ENCODE results near the gene MSH5.
"Not testable (repeated sequence)": the region's sequence is repeated elsewhere in the genome, so short reads cannot be mapped to it uniquely, and the experiment has no call there.

The MSH5 gene

DNA sequence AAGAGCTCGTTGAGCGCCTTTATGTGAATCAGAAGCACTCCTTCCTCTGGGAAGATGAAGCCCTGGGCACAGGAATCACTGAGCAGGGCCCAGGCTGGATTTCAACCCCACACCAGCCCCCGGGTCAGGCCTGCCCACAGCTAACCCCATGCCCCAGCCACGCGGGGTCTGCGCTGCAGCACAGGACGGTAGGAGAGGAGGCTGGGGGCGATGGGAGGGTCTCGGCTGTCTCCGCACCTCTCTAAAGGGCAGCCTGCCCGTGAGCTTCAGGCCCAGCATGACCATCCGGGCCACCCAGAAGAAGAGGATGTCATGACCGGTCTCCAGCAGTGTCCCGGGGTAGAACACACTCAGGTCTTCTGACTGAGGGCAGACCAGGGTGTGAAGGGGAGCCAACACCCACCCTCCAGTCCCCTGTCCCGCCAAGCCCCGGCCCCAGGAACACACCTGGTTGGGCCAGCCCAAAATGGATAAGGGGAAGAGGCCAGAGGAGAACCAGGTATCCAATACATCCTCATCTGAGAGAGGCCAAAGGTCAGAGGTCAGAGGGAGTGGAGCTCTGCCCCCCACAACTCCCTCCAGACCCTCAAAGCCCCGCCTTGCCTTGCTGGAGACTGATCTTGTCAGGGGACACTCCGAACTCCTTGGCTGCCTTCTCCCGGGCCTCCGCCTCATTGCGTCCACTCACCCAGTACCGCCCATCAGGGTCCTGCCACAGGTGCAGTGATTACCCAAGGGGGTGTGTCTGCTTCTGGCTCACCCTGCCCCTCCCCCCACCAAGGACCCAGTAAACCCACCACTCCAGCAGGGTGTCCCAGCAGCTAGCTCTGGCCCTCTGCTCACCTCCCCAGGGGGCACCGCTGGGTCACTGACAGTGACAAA lies 41.7 kb downstream of the MSH5 start:
- DNase-seq = no peak

DNA sequence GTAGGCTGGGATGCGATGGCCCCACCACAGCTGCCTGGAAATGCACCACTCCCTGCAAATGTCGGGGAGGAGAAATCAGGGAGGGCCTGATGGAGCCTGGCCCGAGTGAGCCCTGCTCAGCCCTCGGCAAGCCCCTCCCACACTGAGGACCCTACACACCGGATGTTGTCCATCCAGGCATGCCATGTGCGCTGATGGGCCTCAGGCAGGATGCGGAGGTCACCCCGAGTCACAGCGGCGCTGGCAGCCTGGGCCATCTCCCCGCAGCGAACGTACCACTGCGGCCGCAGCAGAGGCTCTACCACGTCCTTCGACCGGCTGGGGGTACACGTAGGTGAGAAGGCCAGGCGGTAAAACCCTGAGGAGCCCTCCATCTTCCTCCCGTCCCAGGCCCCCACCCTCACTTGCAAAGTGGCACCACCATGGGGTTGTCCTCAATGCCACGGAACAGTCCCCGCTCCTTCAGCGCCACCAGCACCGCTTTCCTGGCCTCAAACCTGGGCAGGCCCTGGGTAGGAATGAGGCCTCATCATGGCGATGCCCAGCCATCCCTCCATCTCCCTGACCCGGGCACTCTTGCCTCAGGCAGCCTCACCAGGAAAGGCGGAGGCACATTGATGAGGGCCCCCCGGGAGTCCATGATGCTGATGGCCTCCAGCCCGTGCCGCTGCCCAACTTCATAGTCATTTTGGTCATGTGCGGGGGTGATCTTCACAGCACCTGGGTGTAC lies 42.5 kb downstream of the MSH5 start:
- DNase-seq = no peak

DNA sequence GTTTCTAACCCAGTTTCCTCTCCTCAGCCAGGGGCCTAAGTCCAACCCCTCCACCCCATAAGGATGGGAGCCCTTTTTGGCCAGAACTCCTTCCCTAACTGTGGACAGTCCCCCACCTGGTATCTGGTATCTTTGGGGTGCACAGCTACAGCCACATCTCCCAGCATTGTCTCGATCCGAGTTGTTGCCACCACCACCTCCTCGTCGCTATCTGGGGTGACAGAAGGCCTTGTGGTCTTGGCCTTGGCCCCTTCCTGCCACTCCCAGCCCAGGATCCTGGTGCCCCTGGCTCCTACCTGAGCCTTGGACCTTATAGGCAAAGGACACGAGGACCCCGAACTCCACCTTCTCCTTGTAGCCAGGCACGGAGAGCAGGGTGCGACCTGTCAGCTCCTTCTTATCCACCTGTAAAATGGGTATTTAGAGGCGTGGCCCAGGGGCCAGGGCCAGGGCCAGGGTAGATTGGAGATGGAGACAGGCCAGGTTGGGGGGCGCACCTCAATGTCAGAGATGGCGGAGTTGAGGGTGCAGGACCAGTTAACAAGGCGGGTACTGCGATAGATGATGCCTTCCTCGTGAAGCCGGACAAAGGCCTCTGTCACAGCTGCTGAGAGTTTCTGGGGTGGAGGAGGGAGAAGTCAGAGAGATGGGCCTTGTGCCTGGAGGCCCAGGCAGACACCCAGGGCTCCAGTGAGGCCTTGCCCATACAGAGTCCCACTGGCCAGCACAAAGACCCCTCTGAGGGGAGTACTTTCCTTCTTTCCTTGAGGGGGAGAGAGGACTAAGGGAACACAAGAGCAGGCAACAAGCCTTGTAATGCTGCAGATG lies 44.5 kb downstream of the MSH5 start:
- DNase-seq = no peak

DNA sequence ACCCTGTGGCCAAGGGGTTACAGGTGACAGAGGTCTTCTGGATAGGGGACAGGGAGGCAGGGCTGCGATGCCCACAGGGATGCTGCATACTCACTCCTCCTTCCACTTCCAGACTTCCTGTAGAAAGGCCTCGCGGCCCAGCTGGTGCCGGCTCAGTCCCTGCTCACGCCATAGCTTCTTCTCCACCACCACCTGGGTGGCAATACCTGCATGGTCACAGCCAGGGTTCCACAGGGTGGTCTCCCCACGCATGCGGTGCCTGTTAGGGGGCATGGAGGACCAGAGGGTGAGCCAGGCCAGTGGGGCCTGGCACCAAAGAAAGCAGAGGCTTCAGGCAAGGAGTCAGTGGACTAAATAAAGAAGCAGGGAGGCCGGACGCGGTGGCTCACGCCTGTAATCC lies 45.7 kb downstream of the MSH5 start:
- DNase-seq = no peak

DNA sequence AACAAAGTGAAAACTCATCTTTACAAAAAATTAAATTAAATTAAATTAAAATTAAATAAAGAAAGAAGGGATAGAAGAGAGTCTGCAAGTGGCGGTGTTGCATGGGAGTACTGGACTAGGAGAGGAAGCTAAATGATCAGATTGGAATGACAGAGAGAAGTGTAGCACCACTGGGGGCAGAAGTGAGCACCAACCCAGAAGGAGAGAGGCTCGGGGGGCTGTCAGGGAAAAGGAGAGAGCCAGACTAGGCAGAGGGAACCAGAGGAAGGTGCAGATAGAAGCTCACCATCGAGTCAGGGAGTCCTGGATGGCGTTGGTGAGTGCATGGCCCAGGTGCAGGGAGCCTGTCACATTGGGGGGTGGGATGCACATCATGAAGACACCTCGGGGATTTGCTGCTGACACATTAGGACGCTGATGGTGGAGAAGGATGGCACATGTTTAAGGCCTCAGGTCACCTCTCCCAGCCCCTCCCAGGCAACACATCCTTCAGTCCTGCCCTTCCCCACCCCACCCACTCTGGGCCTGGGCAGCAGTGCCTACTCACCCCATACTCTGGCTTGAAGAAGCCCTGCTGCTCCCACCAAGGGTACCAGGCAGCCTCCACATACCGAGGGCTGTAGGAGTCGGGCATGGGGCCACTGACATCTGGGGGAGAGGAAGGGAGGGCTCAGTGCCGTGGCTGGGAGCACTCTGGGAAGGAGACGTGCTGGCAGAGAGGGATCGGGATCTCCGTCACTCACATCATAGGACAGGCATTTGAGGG lies 51.7 kb downstream of the MSH5 start:
- DNase-seq = no peak

DNA sequence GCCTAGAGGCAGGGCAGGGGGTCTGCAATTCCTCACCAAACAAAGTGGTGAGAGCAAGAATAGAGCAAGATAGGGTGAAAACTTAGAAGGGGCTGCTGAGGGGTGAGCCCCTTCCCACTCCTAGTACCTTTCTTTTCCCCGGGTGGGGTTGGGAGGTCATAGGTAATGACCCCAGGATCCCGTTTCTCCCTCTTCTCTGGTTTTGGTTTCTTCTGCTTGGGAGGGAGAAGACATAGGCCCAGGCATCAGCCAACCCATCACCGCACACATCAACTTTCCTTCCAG lies 52.2 kb downstream of the MSH5 start:
- no peak for DNase-seq

DNA sequence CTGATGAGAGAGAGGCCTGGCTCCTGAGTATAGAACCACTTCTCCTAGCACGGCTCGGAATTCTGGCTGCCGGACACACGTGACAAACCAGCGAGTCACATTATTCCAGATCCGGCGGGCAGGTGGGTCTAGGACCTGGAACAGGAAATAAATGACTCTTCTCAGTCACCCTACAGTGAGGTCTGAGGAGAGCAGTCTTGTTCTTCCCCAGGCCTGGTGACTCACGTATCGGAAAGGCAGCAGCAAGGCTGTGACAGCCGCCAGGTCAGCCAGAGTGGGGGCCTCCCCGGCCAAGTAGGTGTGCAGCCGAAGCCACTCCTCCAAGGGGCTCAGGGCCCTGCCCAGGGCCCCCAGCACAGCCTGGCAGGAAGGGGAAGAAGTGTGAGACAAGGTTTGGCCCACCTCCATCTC lies 53.0 kb downstream of the MSH5 start:
- DNase-seq = no peak

DNA sequence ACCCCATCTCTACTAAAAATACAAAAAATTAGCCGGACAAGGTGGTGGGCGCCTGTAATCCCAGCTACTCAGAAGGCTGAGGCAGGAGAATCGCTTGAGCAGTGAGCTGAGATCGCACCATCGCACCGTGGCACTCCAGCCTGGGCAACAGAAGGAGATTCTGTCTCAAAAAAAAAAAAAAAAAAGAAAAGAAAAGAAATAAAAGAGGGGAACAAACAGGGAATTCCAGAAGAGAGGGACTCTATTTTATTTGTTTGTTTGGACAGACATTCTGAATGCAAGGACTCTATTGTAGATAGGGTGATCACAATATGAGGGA lies 54.1 kb downstream of the MSH5 start:
- DNase-seq = not testable (repeated sequence)

DNA sequence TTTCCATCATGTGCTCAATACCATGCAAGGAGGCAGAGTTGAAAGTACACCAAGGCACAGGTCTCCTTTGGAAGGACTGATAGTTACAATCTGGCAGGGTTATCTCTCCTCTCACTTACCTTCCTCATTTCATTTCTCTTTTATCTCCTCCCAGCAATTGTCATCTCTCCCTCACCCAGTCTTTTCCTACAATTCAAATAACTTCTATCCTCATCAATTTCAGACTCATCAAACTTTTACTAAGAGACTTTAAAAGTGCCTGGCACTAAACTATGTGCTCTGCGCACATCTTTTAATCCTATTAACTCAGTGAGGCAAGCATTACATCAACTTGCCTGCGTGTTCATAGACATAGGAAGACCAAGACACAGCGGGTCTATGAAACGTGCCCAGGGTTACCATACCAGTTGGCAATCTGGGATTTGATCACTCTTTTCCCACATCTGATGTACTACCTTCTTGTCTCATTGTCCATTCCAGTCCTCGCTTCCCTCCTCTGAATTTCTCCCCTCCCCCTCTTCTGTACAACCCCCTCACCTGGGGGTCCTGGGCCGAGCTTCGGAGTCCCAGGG lies 54.6 kb downstream of the MSH5 start:
- DNase-seq = no peak

DNA sequence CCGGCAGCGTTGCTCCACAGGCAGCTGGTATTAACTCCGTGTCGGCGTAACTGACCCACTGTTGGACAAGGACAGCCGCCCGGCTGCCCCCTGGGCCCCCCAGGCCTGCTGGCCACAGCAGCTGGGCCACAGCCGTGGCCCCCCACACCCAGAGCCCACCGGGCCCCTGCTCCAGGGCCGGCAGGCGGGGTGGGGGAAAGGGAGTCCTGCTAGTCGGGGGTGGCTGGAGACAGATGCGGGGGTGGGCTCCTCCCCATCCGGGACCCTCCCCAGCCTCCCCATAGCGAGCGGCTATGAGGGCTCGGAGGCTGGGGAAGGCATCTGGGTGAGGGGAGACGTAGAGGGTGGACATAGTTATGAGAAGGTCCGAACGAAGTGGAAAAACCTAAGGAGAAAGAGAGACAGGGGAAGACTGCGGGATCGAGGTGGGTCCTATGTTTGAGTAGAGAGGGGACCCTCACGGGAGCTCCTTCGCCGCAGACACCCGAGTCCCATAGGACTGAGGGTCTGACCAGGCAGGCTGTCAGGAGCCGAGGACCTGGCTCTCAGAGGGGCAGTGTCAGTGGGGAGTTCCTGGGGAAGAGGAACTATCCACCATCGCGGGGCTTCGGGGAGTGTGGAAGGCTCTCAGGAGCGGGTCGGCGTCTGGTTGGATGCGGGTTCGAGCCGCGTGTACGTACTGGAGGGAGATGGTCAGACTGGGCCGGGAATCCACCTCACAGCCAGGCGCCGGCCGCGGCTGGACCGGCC lies 55.2 kb downstream of the MSH5 start:
- DNase-seq = no peak

DNA sequence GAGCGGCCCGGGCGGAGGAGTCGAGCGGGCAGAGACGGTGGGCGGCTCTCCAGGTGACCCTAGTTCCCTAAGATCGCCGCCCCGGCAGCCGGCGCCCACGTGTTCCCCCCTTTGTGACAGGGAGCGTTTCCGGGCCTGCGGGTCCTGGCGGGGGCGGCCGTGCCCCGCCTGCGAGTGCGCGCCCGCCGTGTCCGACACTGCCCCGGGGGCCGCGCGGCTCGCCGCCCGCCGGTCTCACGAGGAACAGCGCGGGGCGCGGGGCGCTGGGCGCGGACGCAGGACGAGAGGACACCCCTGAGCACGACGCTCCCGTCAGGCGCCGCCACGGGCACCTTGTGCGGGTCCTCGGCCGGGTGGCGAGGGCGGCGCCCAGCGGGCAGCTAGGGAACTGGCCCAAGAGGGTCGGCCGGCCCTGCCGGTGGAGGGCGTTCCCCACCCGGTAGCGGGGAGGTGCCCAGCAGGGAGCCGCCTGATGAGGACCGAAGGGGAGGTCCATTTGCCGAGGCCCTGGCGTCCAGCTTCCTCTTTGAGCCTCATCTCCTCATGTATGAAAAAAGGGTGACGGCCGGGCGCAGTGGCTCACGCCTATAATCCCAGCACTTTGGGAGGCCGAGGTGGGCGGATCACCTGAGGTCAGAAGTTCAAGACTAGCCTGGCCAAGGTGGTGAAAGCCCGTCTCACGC lies 56.0 kb downstream of the MSH5 start, which contains the start of gene VARS1:
Gene VARS1, minus strand, starts transcription at position 137 of the 683 bp plus-strand sequence. CDS start 535 bp downstream, outside the sequence.
- peak; percentile 89 for DNase-seq

DNA sequence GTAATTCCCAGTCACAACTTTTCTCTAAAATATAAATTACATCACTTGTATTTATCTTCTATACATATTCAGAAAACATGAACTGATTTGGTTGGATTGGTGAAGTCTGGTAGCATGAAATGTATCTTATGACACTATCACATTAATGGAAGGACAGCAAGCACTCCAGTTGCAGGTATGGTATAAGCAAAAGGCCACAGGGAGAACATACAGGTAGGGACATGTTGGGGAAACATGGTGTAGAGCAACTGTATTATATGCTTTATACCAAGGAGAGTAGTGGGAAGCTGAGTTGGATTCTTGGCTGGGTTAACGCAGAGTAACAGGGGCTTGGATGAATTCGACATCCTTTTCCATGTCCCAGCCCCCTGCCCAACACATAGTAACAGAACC lies 57.2 kb downstream of the MSH5 start:
- DNase-seq = no peak

DNA sequence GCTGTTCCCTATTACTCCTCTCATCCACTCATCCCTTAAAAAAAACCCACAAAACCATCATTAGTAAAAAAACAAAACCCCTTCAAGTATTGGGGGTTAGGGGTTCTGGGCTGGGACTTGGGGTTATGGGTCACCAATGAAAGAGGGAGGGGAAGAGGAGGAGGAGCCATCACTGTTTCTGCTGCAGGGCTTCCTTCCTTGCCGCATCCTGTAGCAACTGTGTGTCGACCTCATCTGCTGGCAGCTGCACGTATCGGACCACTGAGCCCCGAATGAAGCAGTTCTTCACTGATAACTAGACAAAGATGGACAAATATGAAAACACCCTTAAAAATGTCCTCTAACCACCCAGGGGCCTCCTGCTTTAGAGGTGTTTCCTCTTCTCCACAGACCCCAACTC lies 57.8 kb downstream of the MSH5 start:
- DNase-seq = no peak

DNA sequence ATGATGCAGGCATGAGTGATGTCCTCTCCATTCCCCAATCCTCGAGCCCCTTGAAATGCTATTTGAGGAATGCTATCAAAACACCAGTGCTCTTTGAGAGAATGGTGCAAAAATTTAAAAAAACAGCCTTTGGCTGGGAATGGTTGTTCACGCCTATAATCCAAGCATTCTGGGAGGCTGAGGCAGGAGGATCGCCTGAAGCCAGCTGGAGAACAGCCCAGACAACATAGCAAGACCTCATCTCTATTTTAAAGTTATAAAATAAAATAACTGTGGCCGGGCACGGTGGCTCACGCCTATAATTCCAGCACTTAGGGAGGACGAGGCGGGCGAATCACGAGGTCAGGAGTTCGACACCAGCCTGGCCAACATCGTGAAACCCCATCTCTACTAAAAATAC lies 60.0 kb downstream of the MSH5 start:
- no peak for DNase-seq

DNA sequence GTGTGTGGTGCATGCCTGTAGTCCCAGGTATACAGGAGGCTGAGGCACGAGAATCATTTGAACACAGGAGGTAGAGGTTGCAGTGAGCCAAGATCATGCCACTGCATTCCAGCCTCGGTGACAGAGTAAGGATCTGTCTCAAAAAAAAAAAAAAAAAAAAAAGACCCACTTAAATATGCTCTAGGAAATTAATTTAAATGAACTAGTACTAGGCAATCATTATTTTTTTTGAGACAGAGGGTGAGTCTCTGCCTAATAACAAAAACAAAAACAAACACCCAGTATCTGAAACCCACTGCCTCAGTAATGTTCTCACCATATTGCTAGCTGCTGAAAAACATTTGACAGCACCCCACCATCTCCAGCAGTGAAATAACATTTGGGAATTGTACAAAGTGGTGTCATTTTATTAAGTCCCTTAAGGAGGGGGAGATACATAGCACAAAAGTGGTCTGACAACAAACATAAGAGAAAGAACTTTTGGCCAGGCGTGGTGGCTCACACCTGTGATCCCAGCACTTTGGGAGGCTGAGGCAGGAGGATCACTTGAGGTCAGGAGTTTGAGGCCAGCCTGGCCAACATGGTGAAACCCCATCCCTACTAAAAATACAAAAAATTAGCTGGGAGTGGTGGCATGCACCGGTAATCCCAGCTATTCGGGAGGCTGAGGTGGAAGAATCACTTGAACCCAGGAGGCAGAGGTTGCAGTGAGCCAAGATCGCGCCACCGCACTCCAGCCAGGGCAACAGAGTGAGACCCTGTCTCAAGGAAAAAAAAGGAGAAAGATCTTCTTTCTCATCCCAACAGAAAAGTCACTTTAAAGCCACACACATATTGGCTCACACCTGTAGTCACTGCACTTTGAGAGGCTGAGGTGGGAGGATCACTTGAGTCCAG lies 61.5 kb downstream of the MSH5 start:
- not testable (repeated sequence) for DNase-seq

DNA sequence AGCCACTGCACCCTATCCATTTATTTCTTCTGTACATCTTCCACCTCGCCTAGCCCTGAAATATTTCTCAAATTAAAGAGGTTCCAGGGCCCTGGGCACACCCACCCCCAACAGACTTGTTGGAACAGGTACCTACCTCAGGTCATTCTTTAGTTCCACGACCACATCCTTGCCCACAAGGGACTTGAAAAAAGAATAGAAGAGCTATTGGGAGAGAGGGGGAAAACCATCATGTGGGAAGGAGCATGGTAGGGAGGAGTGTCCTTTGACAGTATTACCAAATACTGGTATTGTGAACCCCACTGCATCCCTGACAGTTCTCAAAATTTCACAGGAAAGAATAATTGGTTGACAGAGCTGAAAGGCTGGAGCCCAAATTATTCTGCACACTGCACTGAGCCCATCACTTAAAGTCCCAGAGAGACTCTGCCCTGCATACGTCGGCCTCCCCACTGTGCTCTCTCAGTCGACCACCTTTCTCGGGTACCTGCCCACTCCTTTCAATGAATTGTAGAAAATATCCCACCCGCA lies 66.2 kb downstream of the MSH5 start:
- DNase-seq = no peak

DNA sequence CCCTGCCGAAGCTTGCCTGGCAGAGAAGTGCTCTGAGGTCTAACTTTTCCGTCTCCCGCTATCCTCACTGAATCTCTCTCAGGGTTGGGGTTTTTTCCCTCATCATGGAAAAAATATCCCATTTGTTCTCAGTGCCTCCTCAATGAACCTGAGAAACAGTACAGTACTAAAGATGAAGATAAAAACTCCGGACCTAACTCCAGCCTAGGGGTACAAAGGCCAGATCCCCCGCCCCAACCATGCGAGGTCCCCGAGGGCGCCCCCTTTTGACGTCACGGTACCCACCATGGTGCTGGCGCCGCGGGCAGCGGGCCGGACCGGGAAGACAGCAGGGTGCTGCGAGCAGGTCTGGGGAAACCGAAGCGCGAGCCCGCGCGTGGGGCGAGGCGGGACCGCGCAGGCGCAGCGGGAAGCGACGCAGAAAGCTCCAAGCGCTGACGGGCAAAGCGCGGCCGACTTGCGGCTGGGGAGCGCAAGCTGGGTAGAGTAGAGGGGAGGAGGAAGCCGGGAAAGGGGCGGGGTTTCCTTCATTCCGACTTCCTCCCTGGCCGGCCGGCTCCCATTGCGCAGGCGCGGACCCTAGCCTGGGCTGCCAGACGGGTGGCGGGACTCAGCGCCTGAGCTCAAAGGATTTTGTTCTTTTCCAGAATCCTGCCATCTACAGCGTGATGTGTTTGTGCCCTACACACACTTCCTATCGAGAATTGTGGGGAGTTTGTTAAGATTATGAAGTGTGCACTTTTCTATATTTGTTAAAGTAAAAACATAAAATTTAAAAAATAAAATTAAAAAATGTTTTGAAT lies 66.9 kb downstream of the MSH5 start, which contains the start of gene LSM2:
Gene LSM2, minus strand, starts transcription at position 497 of the 803 bp plus-strand sequence. Its CDS starts 209 bp downstream, at position 288.
- peak; percentile 97 for DNase-seq

DNA sequence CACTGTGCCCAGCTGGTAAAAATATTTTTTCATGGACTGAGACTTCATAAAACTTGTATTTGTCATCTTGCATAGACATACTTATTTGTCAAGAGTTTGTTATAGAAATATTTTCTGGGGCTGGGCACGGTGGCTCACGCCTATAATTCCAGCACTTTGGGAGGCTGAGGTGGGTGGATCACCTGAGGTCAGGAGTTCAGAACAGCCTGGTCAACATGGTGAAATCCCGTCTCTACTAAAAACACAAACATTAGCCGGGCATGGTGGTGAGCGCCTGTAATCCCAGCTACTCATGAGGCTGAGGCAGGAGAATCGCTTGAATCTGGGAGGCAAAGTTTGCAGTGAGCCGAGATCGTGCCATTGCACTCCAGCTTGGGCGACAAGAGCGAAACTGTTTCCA lies 68.8 kb downstream of the MSH5 start:
- not testable (repeated sequence) for DNase-seq

DNA sequence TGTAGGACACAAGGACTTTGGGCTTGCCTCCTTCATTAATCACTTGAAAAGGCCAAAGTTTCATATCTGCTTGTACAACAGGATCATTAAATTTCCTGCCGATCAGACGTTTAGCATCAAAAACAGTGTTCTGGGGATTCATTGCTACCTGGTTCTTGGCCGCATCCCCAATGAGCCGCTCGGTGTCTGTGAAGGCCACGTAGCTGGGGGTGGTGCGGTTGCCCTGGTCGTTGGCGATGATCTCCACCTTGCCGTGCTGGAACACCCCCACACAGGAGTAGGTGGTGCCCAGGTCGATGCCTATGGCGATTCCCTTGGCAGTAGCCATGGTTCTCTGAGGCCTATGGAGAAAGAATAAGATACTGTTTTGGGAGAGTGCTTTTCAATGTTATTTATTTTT lies 71.8 kb downstream of the MSH5 start:
- DNase-seq = no peak

All from activated CD4-positive, CD25-positive, alpha-beta regulatory T cell treated with anti-CD3 and anti-CD28 coated beads, Interleukin-2, amount 50 U/mL, for 72 hours (primary cell).